GM19025 (cell line): ENCODE measurements around the gene TSPAN5.

Experiments used
- ATAC-seq: cut with Tn5 transposase; IDR thresholded peaks from one replicate; pipeline ENCODE4 v1.9.1; 2021; ENCODE audit warnings: mild to moderate bottlenecking, low read depth, moderate library complexity; ENCODE audit not compliant: unreplicated experiment

TSPAN5 gene

GRCh38 chr4:98673978-98674377 is 15.6 kb upstream of the TSPAN5 start:
- no peak for ATAC-seq

- no peak for ATAC-seq
Observed at GRCh38 chr4:98673288-98673644, 14.9 kb upstream of the TSPAN5 start.

GRCh38 chr4:98672583-98673287 is 14.3 kb upstream of the TSPAN5 start:
- ATAC-seq: no peak

DNA sequence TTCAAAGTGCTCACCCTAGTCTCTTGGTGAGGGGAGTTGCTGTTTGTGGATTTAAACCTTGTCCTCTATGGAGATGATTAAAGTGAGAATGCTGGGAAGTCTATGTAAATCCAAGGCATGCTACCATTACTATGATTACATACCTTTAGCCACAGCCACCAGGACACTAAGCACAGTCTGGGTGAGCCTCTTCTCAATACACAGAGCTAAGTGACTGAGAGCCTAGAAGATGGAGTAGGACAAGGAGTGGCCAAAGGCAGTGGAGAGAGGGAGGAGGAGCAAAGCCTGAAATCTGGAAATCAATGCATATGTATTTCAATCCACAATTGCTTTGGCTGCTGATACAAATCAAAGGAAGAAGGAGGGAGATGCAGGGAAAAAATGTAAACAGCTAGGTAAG is 12.7 kb upstream of the TSPAN5 start:
- ATAC-seq: no peak

DNA sequence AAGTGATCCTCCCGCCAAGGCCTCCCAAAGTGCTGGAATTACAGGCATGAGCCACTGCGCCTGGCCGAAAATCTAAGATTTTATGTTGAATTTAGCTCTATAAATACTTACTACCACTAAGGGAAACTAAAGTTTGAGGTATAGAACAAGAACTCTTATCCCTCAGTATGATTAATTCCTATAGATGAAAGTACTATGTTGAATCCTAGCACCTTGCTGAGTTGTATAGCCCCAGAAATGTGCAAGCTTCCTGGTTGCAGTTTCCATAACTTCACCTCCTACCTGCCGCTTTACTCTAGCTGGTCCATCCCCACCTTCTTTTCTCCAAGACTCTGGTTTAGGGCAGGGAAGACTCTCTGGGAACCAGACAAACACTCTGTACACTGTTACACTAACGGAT is 11.8 kb upstream of the TSPAN5 start:
- ATAC-seq: no peak

DNA sequence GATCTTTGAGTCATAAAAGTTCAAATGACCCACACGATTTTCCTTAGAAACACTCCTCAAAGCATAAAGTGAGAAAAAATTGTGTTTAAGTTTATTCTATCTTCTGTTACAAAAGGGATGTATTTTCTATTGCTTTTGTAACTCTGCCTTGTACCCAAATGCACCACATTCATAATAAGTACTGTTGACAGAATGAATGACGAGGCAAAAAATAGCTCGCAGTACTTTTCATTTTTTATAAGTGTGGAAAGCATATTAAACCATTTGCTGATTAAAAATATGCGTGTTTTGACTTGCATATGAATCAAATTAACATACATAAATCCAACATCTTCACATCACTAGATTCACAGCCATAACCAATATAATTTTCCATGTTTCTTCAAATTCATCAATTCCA is 11.2 kb upstream of the TSPAN5 start:
- ATAC-seq: no peak

- no peak for ATAC-seq
Observed at GRCh38 chr4:98664959-98665358, 6.5 kb upstream of the TSPAN5 start.

DNA sequence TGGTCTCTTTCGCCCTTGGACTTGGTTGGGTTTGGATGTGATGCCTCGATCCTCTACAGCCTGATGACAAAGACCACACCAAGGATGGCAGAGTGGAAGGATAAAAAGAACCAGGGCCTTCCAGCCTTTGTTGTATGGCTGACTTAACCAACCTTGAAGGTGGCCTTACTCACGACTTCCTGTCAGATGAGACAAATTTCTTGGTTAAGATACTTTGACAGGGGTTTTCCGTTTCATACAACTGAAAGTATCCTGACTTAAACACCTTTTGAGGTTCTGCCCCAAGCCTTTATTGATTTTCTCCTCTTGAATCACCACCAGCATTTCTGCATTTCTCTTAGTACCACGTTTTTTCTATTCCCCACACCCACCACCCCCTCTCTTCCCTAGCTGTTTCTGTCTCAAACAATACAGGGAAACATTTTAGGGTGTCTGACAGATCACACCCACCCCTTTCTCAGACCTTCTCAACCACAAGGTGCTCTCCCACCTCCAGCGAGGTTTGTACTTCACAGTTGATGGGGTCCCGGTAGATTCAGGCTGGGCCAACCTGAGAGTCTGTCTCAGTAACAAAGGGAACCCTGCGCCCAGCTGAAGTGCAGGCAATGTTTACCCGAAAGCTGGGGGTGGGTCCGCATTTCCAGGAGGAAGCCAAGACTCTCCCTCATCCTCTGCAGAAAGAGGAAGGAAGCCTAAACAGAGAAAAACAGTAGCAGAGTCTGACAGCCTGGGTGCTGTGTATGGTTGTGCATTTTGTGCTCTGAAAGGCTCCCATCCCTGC is 5.0 kb upstream of the TSPAN5 start:
- ATAC-seq: peak; percentile 52

DNA sequence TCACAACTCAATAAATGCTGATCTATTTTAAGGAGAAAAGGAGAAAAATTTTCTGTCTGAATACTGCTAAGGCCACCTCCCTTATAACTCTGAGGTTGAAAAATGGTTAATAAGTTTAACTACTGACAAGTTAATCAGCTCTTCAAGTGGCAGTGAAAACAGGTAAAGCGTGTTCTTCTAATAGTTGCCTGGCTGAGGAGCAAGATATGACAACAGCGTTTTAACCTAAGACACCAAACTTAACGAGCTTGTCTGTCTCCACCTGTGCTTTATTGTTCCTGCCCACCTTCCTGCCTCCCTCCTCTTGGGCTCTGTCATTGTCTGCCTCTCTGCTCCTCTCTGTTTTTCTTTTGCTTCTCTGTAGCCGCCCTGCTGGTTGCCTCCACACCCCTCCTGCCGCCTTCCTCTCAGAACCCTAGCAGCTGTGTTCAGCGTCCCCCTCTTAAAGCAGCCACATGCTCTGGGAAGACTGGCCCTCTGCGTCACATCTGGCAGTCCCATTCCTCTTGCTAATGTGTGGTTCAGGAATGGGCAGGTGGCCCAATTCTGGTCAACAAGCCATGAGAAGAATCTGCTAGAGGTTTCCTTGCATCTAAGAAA is 4.3 kb upstream of the TSPAN5 start:
- ATAC-seq: no peak

GRCh38 chr4:98662055-98662453 is 3.6 kb upstream of the TSPAN5 start:
- ATAC-seq: no peak

DNA sequence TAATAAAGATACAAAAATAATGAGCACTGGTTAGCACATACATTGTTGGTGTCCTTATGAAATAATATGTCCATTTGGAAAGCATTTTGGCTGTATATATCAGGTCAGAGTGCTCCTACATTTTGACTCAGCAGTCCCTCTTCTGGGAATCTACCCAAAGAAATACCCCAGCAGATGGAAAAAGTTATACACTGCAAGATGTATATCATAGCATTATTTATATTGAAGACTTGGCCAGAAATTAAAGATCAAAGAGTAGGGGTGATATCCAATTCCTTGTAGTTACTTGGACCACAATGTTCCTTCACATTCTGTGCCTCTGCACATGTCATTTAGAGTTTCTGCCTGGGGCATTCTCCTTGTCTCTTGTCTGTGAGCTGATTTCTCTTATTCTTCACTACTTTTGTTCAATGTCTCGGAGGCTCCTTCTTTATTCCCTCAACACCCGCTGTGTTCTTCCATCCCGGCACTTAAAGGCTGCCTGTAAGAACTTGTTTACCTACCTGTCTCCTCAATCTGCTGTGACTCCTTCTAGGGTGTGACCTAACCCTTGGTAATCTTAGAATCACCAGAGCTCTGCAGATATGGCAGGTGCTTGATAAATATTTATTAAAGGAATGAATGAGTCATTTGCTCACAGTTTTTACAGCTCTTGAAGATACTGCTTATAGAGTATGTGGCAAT is 3.1 kb upstream of the TSPAN5 start:
- no peak for ATAC-seq

GRCh38 chr4:98659741-98660462 is 1.5 kb upstream of the TSPAN5 start:
- no peak for ATAC-seq

DNA sequence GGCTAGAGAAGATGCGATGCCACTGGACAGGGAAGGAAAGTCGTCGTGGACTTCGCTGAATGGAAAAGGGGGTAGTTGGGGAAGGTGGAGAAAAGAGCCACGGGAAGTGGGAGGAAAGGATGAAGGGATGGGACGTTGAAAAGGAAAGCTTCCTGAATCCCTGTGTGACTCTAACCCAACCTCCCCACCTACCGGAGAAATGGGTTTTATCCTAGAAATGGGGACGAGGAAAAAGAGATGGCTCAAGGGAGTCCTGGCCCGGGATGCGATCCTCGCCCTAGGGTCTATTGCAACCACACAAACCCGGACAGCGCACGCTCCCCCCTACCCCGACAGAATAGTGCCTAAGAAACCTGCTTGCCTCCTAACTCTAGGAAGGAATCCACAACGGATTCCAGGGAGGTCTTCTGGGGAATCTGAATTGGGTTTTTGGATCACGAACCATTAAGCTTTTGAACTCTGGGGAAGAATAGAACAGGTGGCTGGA is 738 bp upstream of the TSPAN5 start:
- no peak for ATAC-seq

GRCh38 chr4:98657531-98658286 is 702 bp downstream of the TSPAN5 start:
- ATAC-seq: no peak

DNA sequence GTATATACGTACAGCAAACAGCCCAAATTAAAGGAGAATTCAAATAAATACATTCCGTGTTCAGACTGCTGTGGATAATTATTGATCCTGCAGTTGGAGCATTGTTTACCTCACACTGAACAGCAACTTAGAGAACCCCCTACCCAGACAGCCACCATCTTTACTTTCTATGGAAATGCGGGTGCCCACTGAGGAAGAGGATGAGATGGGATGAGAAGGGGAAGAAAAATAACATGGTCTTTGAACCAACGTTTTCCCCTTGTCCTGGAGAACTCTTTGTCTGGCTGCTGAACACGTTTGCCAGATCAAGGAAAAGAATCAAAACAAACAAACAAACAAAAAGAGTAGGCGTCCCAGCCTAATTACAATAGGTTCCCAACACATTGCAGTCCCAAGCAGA is 1.5 kb downstream of the TSPAN5 start:
- no peak for ATAC-seq

DNA sequence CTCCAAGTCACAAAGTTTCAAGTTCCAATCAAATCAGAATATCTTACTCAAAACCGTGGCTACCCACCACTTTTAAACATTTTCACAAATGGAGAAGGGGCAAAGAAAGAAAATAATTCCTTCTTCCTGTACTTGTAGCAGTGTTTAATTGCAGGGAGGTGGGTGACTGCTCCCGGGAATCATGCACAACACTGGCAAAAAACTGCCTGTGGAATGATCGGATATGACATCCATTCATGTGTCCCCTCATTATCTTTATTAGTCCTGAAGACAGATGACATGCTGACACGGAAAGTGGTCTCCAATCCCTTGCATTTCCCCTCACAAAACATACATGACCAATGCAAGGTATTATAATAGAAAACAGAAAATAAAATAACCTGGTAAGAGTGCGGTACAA is 2.0 kb downstream of the TSPAN5 start:
- no peak for ATAC-seq

- ATAC-seq: no peak
Observed at GRCh38 chr4:98653890-98654867, 4.2 kb downstream of the TSPAN5 start.

DNA sequence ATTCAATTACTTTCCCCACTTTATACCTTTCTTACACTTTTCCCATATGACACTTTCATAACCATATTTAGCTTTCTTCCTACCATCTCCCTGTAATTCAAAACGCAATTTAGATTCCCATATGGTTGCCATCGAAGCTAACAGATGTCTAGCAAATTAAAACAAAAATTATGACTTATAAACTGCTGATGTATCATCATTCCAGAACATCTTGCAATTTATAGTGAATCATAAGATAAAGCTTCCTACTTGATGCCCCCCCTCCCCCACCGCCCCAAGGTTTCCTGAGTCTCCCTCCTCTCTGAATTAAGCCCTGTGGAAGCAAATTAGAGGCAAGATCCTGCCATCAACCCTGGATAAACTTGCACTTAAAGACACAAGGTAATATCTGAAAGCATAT is 5.4 kb downstream of the TSPAN5 start:
- no peak for ATAC-seq

DNA sequence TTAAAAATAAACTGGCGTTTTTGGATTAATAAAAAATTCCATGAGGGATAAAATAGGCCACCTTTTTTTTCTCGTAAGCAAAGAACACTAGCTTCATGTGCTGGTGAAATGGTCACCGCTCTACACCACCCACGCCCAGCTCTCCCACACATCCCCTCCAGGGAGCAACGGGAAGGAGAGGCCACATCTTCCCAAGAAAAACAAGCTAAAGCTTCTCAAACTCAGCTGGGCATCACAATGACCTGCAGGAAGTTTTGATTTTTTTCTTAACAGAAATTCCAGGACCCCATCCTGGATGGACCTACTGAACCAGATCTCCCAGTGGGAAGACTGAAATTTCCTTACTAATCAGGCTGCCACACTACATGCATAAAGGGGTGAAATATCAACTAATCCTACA is 9.8 kb downstream of the TSPAN5 start:
- ATAC-seq: no peak
